Esophagus muscularis mucosa (tissue), 4 donors: ENCODE results near the gene CHAC1.

Experiments
- EP300 ChIP-seq: sonication (generic); formaldehyde crosslinking; IDR thresholded peaks from one replicate; pipeline ENCODE4 v1.6.1; 2017; ENCODE audit warnings: antibody characterized with exemption
- POLR2A ChIP-seq: fragments of 450-650 bp; IDR thresholded peaks from one replicate; pipeline ENCODE4 v1.6.1; 2017; ENCODE audit warnings: antibody characterized with exemption, moderate library complexity, mild to moderate bottlenecking, low read depth
- TF ChIP-seq, protein P1 (sequence below), 3 experiments: fragments of 200-600 bp in 2 of 3; fragments of 450-650 bp in 1 of 3; sonication (generic) in 2 of 3; IDR thresholded peaks; one replicate each; pipeline ENCODE4 v1.5.1; 2017 to 2019; ENCODE audit warnings: antibody characterized with exemption in 3 of 3, mild to moderate bottlenecking in 2 of 3, moderate library complexity in 1 of 3

DNA sequence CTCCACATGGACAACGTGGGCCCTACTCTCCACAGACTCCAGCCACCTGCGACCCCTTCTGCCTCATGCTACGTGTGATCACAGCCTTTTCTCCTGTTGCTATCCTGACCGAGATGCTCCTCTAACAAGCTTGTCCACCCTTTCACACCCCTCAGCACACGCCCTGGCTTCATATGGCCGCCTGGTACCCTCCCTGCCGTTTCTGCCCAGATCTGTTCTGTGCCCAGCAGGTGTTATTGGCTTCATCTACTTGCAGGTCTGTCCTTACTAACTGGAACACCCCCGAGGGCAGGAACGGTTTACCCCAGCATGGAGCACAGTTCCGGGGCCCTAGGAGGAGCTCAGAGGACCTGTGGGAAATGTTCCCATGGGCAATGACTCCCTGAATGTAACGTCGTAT lies 9.9 kb downstream of the CHAC1 start:
- TF ChIP-seq, protein P1, sequence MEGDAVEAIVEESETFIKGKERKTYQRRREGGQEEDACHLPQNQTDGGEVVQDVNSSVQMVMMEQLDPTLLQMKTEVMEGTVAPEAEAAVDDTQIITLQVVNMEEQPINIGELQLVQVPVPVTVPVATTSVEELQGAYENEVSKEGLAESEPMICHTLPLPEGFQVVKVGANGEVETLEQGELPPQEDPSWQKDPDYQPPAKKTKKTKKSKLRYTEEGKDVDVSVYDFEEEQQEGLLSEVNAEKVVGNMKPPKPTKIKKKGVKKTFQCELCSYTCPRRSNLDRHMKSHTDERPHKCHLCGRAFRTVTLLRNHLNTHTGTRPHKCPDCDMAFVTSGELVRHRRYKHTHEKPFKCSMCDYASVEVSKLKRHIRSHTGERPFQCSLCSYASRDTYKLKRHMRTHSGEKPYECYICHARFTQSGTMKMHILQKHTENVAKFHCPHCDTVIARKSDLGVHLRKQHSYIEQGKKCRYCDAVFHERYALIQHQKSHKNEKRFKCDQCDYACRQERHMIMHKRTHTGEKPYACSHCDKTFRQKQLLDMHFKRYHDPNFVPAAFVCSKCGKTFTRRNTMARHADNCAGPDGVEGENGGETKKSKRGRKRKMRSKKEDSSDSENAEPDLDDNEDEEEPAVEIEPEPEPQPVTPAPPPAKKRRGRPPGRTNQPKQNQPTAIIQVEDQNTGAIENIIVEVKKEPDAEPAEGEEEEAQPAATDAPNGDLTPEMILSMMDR (IDR thresholded peaks at IDR 0.05) = no peak
- TF ChIP-seq POLR2A (no peak), EP300 (no peak)
